Calu3 (cell line): ENCODE measurements around the gene TRIM31. TPM values are rescaled to one million over a fixed set of nuclear protein-coding genes. Genes with fewer than 3 reads are reported as not detected.
"Not testable (repeated sequence)": the region's sequence is repeated elsewhere in the genome, so short reads cannot be mapped to it uniquely, and the experiment has no call there.

Experiments used
- BruUV-seq: library from RNA; stranded (reverse); fragments of 400-500 nt; replicated peaks from 2 replicates; lab custom pipeline; 2021; lab: Mats Ljungman, UMichigan
- CTCF ChIA-PET: fragments of 300-600 bp; sonication (Branson Sonifier 250); formaldehyde crosslinking; loops from one replicate; lab custom pipeline; 2022; ENCODE audit warnings: antibody characterized with exemption; lab: Charles Lee
- DNase-seq: peaks from one replicate; pipeline ENCODE4 v3.0.0; 2022
- H3K27ac Mint-ChIP-seq: one replicate; pipeline ENCODE4 v1.8.0; 2022; ENCODE audit warnings: mixed read lengths; ENCODE audit not compliant: unreplicated experiment
- H3K27me3 Mint-ChIP-seq: one replicate; pipeline ENCODE4 v1.8.0; 2022; ENCODE audit warnings: mixed read lengths; ENCODE audit not compliant: unreplicated experiment
- H3K36me3 Mint-ChIP-seq: one replicate; pipeline ENCODE4 v1.8.0; 2022; ENCODE audit warnings: mild to moderate bottlenecking, moderate library complexity, mixed read lengths; ENCODE audit not compliant: insufficient read depth, unreplicated experiment
- H3K4me1 Mint-ChIP-seq: one replicate; pipeline ENCODE4 v1.8.0; 2022; ENCODE audit warnings: mild to moderate bottlenecking, low read depth, mixed read lengths; ENCODE audit not compliant: unreplicated experiment
- H3K4me3 Mint-ChIP-seq: one replicate; pipeline ENCODE4 v1.8.0; 2022; ENCODE audit warnings: mild to moderate bottlenecking, low read depth, moderate library complexity, mixed read lengths; ENCODE audit not compliant: unreplicated experiment
- H3K9me3 Mint-ChIP-seq: one replicate; pipeline ENCODE4 v1.8.0; 2022; ENCODE audit warnings: low read depth, mixed read lengths; ENCODE audit not compliant: unreplicated experiment
- intact Hi-C: fragments of 100-400 bp; cut with micrococcal nuclease; formaldehyde crosslinking; loops from one replicate; pipeline ENCODE4 v1.10.0; 2022; ENCODE audit not compliant: unreplicated experiment
- total RNA-seq: library from RNA; stranded (reverse); gene quantifications from 2 replicates; pipeline ENCODE4 v1.2.3, GENCODE V29; 2022
- TF ChIP-seq, protein P1 (sequence below): fragments of 200-600 bp; IDR thresholded peaks from one replicate; pipeline ENCODE4 v1.8.0; 2022; ENCODE audit warnings: antibody characterized with exemption; ENCODE audit not compliant: unreplicated experiment

TRIM31 gene
- total RNA-seq, 1 experiment from 2014 or later, result 161 TPM

GRCh38 chr6:30145818-30146217 is 32.9 kb upstream of the TRIM31 start:
- Mint-ChIP-seq H3K4me3 (no peak overlapping the region), H3K27ac (no peak overlapping the region), H3K4me1 (peaks cover 12% of the 10 kb centered on the region), H3K36me3 (no peaks in the 10 kb centered on the region), H3K9me3 (no peaks in the 10 kb centered on the region), H3K27me3 (peaks cover 11% of the 10 kb centered on the region)
- CTCF ChIA-PET, result no interaction called here
- TF ChIP-seq, protein P1, sequence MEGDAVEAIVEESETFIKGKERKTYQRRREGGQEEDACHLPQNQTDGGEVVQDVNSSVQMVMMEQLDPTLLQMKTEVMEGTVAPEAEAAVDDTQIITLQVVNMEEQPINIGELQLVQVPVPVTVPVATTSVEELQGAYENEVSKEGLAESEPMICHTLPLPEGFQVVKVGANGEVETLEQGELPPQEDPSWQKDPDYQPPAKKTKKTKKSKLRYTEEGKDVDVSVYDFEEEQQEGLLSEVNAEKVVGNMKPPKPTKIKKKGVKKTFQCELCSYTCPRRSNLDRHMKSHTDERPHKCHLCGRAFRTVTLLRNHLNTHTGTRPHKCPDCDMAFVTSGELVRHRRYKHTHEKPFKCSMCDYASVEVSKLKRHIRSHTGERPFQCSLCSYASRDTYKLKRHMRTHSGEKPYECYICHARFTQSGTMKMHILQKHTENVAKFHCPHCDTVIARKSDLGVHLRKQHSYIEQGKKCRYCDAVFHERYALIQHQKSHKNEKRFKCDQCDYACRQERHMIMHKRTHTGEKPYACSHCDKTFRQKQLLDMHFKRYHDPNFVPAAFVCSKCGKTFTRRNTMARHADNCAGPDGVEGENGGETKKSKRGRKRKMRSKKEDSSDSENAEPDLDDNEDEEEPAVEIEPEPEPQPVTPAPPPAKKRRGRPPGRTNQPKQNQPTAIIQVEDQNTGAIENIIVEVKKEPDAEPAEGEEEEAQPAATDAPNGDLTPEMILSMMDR, result no peak
- intact Hi-C loops, result no loop called here
- BruUV-seq, result no TSS peak
- no peak for DNase-seq

- H3K9me3 Mint-ChIP-seq, result no peaks in the 10 kb centered on the region
- no peak overlapping the region for H3K4me3 Mint-ChIP-seq
- no peaks in the 10 kb centered on the region for H3K36me3 Mint-ChIP-seq
- TF ChIP-seq, protein P1, result no peak
- H3K27me3 Mint-ChIP-seq, result peaks cover 11% of the 10 kb centered on the region
- DNase-seq, result no peak
- H3K4me1 Mint-ChIP-seq, result peaks cover 2% of the 10 kb centered on the region
- intact Hi-C loops, result no loop called here
- CTCF ChIA-PET, result interaction anchor here (0.8 to 1.8 kb wide), 2 partner anchors 12 to 14 kb away, joined by 3 to 5 read pairs; no protein-coding TSS in a partner anchor
- no peak overlapping the region for H3K27ac Mint-ChIP-seq
- BruUV-seq, result no TSS peak
These were observed 31.9 kb upstream of the TRIM31 start for GRCh38 chr6:30144811-30145210.

GRCh38 chr6:30143780-30144179 is 30.9 kb upstream of the TRIM31 start:
- no TSS peak for BruUV-seq
- Mint-ChIP-seq H3K4me1 (no peaks in the 10 kb centered on the region), H3K36me3 (no peaks in the 10 kb centered on the region), H3K27me3 (peaks cover 11% of the 10 kb centered on the region), H3K4me3 (no peak overlapping the region), H3K9me3 (no peaks in the 10 kb centered on the region), H3K27ac (no peak overlapping the region)
- no peak for DNase-seq
- intact Hi-C loops, result no loop called here
- CTCF ChIA-PET, result interaction anchor here (0.8 to 1.8 kb wide), 2 partner anchors 11 to 13 kb away, joined by 3 to 5 read pairs; no protein-coding TSS in a partner anchor
- TF ChIP-seq, protein P1, result no peak

GRCh38 chr6:30142665-30143064 is 29.8 kb upstream of the TRIM31 start:
- no peak for DNase-seq
- intact Hi-C loops, result no loop called here
- H3K27me3 Mint-ChIP-seq, result peaks cover 11% of the 10 kb centered on the region
- no peaks in the 10 kb centered on the region for H3K9me3 Mint-ChIP-seq
- H3K27ac Mint-ChIP-seq, result no peak overlapping the region
- CTCF ChIA-PET, result interaction anchor here (0.7 kb wide), 1 partner anchor 50 kb away, joined by 5 read pairs; no protein-coding TSS in a partner anchor
- no peak overlapping the region for H3K4me3 Mint-ChIP-seq
- no peaks in the 10 kb centered on the region for H3K4me1 Mint-ChIP-seq
- no peaks in the 10 kb centered on the region for H3K36me3 Mint-ChIP-seq
- TF ChIP-seq, protein P1, result no peak
- no TSS peak for BruUV-seq

- BruUV-seq, H3K4me1 Mint-ChIP-seq, H3K36me3 Mint-ChIP-seq, H3K9me3 Mint-ChIP-seq, intact Hi-C loops, H3K4me3 Mint-ChIP-seq, CTCF ChIA-PET, H3K27ac Mint-ChIP-seq, DNase-seq: not testable (repeated sequence)
- peaks cover 11% of the 10 kb centered on the region for H3K27me3 Mint-ChIP-seq
These were observed 27.4 kb upstream of the TRIM31 start for GRCh38 chr6:30140240-30140639.
